BLaER1 (cell line): ENCODE data around the gene MAGI1.

ENCODE experiments used
- H3K27ac ChIP-seq: shearing (Covaris generic); formaldehyde crosslinking; 2 replicates; pipeline ENCODE4 v1.8.1; 2022
- H3K27me3 ChIP-seq: shearing (Covaris generic); formaldehyde crosslinking; 2 replicates; pipeline ENCODE4 v1.8.1; 2022
- H3K36me3 ChIP-seq: shearing (Covaris generic); formaldehyde crosslinking; 2 replicates; pipeline ENCODE4 v1.8.1; 2022
- H3K4me1 ChIP-seq: shearing (Covaris generic); formaldehyde crosslinking; 2 replicates; pipeline ENCODE4 v1.8.1; 2022
- H3K4me2 ChIP-seq: shearing (Covaris generic); formaldehyde crosslinking; 2 replicates; pipeline ENCODE4 v1.8.1; 2022
- H3K4me3 ChIP-seq: shearing (Covaris generic); formaldehyde crosslinking; 2 replicates; pipeline ENCODE4 v1.8.1; 2022
- H3K9ac ChIP-seq: shearing (Covaris generic); formaldehyde crosslinking; 2 replicates; pipeline ENCODE4 v1.8.1; 2022
- H3K9me3 ChIP-seq: shearing (Covaris generic); formaldehyde crosslinking; 2 replicates; pipeline ENCODE4 v1.8.1; 2022
- H4K20me1 ChIP-seq: shearing (Covaris generic); formaldehyde crosslinking; 2 replicates; pipeline ENCODE4 v1.8.1; 2022
- Cebpa-rat ChIP-seq: shearing (Covaris generic); IDR thresholded peaks from 2 replicates; pipeline ENCODE4 v1.8.1; 2022

The MAGI1 gene

DNA sequence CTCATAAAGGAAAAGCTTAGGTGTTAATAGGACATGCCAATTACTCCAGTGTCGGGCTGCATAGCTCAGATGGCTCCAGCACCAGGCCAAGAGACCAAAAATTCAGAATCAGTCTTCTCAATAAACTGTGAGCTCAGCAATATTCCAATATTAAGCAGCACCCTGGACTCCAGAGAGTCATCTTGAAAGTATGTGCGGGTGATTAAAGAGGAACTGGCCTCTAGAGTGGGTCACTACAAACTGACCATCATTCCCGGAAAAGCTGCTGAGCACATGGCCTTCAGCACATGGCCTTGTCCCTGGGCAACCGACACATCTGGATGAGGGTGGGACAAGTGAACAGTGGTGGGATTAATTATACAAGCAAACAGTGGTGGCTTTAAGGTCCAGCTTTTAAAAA is 59.0 kb downstream of the MAGI1 start:
- Histone ChIP-seq H3K4me2 (peak overlapping the region; percentile 74), H3K27ac (peak overlapping the region; percentile 49; the same call in 1 of the 2 replicates)

DNA sequence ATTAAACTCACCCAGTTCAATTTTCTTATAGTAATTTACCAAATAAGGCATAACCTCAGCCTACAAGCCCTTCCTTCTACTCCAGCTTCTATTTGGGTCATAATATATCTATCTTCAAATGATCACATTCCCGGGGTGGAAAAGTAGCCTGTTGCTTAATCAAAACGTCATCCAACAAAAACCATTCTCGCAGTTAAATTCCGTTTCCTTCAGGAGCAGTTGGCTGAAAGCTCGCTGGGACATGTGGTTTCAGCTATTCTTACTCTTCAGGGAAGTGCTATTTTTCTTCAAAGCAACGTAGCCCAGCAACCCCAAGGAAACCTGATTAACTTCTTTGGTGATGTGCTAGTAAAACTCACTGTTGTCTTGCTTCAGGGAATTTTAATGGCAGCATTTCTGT is 59.6 kb downstream of the MAGI1 start:
- H3K4me3 ChIP-seq, result no peak overlapping the region
- peak overlapping the region; percentile 49; the same call in 1 of the 2 replicates for H3K27ac ChIP-seq
- H3K9ac ChIP-seq, result no peak overlapping the region

More for the DNA sequence above, 59.0 kb downstream of the MAGI1 start:
- H3K9ac ChIP-seq, result no peak overlapping the region
- H3K36me3 ChIP-seq, result no peaks in the 10 kb centered on the region; the same call in 1 of the 2 replicates
- H4K20me1 ChIP-seq, result no peaks in the 10 kb centered on the region
- no peaks in the 10 kb centered on the region for H3K27me3 ChIP-seq
- H3K4me1 ChIP-seq, result peaks cover 21% of the 10 kb centered on the region
- no peak for TF ChIP-seq Cebpa-rat
- no peaks in the 10 kb centered on the region for H3K9me3 ChIP-seq
- no peak overlapping the region for H3K4me3 ChIP-seq

DNA sequence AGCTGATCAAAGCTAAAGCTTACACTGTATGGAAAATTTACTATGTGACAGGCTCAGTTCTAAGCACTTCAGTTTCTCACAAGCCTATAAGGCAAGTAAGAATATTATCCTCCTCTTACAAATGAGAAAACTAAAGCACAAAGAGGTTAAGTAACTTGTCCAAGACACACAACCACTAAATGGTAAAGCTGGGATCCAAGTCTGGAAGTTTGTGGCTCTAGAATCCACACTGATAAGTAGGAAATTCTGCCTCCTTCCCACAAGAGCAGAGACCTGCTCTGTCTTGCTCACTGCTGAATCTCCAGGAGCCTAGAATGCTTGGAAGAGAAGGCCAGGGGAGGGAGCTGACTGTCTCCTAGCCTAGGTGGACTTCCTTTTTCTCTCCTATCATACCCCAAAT is 60.6 kb downstream of the MAGI1 start:
- H3K9ac ChIP-seq, result no peak overlapping the region
- H3K27ac ChIP-seq, result no peak overlapping the region
- no peaks in the 10 kb centered on the region for H4K20me1 ChIP-seq
- TF ChIP-seq Cebpa-rat, result no peak
- no peaks in the 10 kb centered on the region for H3K9me3 ChIP-seq
- H3K27me3 ChIP-seq, result no peaks in the 10 kb centered on the region
- H3K4me2 ChIP-seq, result no peak overlapping the region
- H3K4me3 ChIP-seq, result no peak overlapping the region
- H3K4me1 ChIP-seq, result peaks cover 21% of the 10 kb centered on the region
- peaks cover 4% of the 10 kb centered on the region; the same call in 1 of the 2 replicates for H3K36me3 ChIP-seq

More for the DNA sequence above, 59.6 kb downstream of the MAGI1 start:
- H3K36me3 ChIP-seq, result peaks cover 4% of the 10 kb centered on the region; the same call in 1 of the 2 replicates
- H4K20me1 ChIP-seq, result no peaks in the 10 kb centered on the region
- peak overlapping the region; percentile 74 for H3K4me2 ChIP-seq
- peaks cover 21% of the 10 kb centered on the region for H3K4me1 ChIP-seq
- no peaks in the 10 kb centered on the region for H3K9me3 ChIP-seq
- H3K27me3 ChIP-seq, result no peaks in the 10 kb centered on the region
- TF ChIP-seq Cebpa-rat, result no peak

DNA sequence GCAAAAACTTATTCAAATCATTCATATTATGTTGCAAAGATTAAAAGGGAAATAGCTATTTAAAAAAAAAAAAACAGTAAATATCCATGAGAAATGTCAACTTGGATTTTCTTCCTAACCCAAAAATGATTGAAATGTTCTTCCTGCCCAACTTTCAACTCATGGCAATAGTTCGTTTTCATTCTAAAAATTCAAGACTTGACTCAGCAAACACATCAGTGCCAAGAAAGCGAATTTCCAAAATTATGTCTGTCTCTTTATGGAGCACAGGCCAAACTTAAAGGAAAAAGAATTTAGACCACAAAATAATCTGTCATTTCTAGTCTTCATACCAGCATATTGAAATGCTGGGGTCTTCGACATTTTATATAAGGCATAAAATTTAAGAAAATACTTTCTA is 63.7 kb downstream of the MAGI1 start:
- no peaks in the 10 kb centered on the region for H3K9me3 ChIP-seq
- no peaks in the 10 kb centered on the region for H4K20me1 ChIP-seq
- H3K27ac ChIP-seq, result no peak overlapping the region
- H3K9ac ChIP-seq, result no peak overlapping the region
- H3K4me1 ChIP-seq, result peaks cover 17% of the 10 kb centered on the region
- H3K36me3 ChIP-seq, result peaks cover 4% of the 10 kb centered on the region; the same call in 1 of the 2 replicates
- no peak for TF ChIP-seq Cebpa-rat
- H3K27me3 ChIP-seq, result no peaks in the 10 kb centered on the region
- H3K4me3 ChIP-seq, result no peak overlapping the region
- H3K4me2 ChIP-seq, result no peak overlapping the region

DNA sequence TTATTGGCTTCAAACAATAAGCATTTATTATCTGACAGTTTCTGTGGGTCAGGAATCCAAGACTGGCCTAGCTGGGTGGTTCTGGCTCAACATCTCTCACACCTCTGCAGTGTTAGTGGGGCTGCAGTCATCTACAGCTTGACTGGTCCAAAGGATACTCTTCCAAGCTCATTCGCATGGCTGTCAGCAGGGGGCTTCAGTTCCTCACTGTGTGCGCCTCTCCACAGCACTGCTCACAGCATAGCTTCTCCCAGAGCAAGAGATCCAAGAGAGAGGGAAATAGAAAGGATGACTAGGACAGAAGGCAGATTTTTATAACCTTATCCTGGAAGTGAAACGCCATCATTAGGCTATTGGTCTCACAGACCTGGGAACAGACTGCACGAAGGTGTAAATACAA is 64.2 kb downstream of the MAGI1 start:
- Histone ChIP-seq H3K36me3 (peaks cover 4% of the 10 kb centered on the region; the same call in 1 of the 2 replicates), H3K9ac (no peak overlapping the region), H3K9me3 (no peaks in the 10 kb centered on the region), H3K4me3 (no peak overlapping the region), H3K27me3 (no peaks in the 10 kb centered on the region), H3K4me2 (no peak overlapping the region), H3K4me1 (peaks cover 12% of the 10 kb centered on the region), H4K20me1 (no peaks in the 10 kb centered on the region), H3K27ac (no peak overlapping the region)
- TF ChIP-seq Cebpa-rat, result no peak

DNA sequence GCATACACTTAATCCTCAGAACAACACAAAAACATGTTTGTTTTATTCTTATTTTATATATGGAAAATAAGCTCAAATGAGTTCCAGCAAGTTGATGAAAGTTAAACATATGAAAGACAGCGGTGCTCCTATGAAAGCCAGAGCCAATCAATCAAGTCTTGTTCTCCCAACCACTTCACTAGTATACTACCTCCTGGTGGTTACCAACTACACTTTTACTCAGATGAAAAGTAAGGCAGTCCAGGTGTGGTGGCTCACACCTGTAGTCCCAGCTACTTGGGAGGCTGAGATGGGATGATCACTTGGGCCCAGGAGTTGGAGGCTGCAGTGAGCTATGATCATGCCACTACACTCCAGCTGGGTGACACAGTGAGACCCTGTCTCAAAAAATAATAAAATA is 66.0 kb downstream of the MAGI1 start:
- TF ChIP-seq Cebpa-rat, result no peak
- H3K36me3 ChIP-seq, result peaks cover 4% of the 10 kb centered on the region; the same call in 1 of the 2 replicates
- no peak overlapping the region for H3K4me3 ChIP-seq
- H3K9ac ChIP-seq, result no peak overlapping the region
- H3K27ac ChIP-seq, result no peak overlapping the region
- H3K4me1 ChIP-seq, result peaks cover 6% of the 10 kb centered on the region; the same call in 1 of the 2 replicates
- H3K9me3 ChIP-seq, result no peaks in the 10 kb centered on the region
- no peaks in the 10 kb centered on the region for H3K27me3 ChIP-seq
- H4K20me1 ChIP-seq, result no peaks in the 10 kb centered on the region
- no peak overlapping the region for H3K4me2 ChIP-seq

DNA sequence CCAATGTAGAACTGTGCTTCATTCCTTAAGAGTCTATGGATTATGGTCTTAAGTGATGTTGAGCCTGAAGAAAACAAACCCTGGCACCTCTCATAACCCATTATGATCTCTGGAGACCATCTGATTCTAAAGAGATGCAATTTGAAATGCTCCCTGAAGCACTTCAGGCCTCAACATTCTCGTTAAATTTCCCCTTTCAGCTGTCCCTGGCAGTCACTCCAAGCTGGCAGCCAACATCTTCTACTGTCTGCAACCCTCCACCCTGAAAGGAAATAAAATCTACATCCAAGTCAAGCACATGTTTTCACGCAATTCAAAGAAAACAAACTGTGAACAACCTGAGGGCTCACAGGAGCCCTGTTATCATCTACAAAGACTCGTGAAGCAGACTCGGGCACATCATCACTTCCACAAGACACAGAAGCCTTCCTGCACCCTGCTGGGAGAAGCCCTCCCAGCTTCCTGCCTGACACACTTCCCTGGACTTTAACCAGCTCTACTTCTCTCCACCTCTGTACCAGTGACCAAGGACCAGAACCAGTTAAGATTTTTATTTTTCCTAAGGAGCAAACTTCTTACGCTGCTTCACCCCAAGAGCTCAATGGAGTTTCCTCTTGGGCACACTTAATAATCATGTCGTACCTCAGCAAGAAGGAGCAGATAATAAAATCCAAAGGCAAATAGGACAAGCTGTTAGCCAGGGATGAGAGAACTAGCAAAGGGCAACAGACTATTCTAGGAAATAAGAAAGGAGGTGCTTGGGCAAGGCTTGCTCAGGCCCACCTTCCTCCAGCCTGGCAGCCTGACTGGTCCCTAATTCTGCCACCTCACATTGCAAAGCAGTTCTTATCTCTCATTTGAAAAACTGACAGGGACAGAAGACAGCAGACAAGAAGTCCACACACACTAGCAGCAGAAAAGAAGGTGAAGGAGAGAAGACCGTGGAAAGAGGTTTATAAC is 67.1 kb downstream of the MAGI1 start:
- H3K9ac ChIP-seq, result no peak overlapping the region
- H3K9me3 ChIP-seq, result 0 out of 2 replicates have a peak, but pooled peaks cover 5% of the 10 kb centered on the region
- TF ChIP-seq Cebpa-rat, result no peak
- H3K27ac ChIP-seq, result no peak overlapping the region
- H3K4me1 ChIP-seq, result peaks cover 6% of the 10 kb centered on the region; the same call in 1 of the 2 replicates
- peaks cover 4% of the 10 kb centered on the region; the same call in 1 of the 2 replicates for H3K36me3 ChIP-seq
- no peaks in the 10 kb centered on the region for H3K27me3 ChIP-seq
- H4K20me1 ChIP-seq, result no peaks in the 10 kb centered on the region
- no peak overlapping the region for H3K4me2 ChIP-seq
- no peak overlapping the region for H3K4me3 ChIP-seq

DNA sequence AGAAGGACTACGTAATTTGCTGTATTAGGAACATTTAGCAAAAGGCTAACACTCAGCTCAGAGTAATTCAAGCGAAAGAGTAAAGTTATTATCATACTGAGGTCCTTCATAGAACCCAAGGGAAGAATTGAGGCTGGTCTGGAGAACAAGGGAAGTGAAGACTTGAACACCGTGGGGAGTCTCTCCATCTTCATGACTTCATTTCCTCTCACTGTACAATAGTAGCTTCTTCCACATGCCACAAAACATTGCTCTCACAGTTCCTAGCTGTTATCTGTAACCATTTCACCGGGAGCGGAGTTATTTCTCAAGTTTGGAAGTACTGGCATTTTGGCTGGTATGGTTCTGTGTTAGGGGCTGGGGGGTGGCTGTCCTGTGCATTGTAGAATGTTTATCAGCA is 69.7 kb downstream of the MAGI1 start:
- Histone ChIP-seq H3K9ac (no peak overlapping the region), H3K27me3 (no peaks in the 10 kb centered on the region), H3K27ac (no peak overlapping the region), H3K9me3 (0 out of 2 replicates have a peak, but pooled peaks cover 5% of the 10 kb centered on the region), H4K20me1 (no peaks in the 10 kb centered on the region; the same call in 1 of the 2 replicates), H3K4me1 (peaks cover 6% of the 10 kb centered on the region; the same call in 1 of the 2 replicates), H3K4me2 (no peak overlapping the region), H3K36me3 (no peaks in the 10 kb centered on the region), H3K4me3 (no peak overlapping the region)
- no peak for TF ChIP-seq Cebpa-rat

DNA sequence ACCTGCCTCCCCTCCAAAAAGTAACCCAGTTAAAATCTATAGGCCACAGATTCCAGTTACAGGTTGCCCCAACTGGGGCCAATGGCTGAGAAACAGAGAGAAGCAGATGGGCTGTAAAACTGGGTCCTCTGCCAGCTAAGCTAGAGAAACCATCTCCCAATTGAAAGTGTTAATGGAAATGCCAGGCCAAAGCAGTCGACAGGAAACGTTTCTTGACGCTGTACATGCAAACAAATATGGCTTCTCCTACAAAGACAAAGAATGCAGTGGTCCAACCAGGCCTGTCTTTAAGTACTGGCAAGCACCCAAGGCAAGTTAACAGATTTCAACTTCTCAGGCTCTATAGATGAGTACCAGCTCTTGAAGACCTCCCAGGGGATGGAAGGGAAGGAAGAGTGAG is 71.3 kb downstream of the MAGI1 start:
- 0 out of 2 replicates have a peak, but pooled peaks cover 5% of the 10 kb centered on the region for H3K9me3 ChIP-seq
- no peaks in the 10 kb centered on the region for H3K36me3 ChIP-seq
- no peaks in the 10 kb centered on the region; the same call in 1 of the 2 replicates for H4K20me1 ChIP-seq
- H3K9ac ChIP-seq, result no peak overlapping the region
- H3K4me3 ChIP-seq, result no peak overlapping the region
- no peaks in the 10 kb centered on the region for H3K27me3 ChIP-seq
- peaks cover 6% of the 10 kb centered on the region; the same call in 1 of the 2 replicates for H3K4me1 ChIP-seq
- no peak for TF ChIP-seq Cebpa-rat
- H3K27ac ChIP-seq, result no peak overlapping the region
- H3K4me2 ChIP-seq, result no peak overlapping the region

DNA sequence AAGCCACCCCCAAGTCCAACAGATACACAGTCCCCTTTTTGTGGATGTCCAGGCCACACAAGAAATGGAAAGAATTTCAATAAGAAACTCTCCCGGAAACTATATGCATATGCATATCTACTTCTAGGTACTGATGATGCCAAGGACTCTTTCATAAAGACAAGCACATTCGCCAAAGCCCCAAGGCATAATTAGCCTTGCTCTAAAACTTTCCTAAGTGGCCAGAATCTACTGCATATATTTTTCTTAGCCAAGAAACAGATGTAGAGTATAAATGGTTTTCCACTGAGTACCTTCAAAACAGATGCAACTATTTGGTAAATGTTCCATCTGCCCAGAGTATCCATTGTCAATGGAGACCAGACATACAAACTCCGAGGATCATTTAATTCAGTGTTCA is 73.9 kb downstream of the MAGI1 start:
- Histone ChIP-seq H3K36me3 (no peaks in the 10 kb centered on the region), H3K4me2 (no peak overlapping the region), H3K4me1 (peaks cover 6% of the 10 kb centered on the region; the same call in 1 of the 2 replicates), H3K27ac (no peak overlapping the region), H3K9me3 (0 out of 2 replicates have a peak, but pooled peaks cover 5% of the 10 kb centered on the region), H3K27me3 (no peaks in the 10 kb centered on the region), H4K20me1 (no peaks in the 10 kb centered on the region; the same call in 1 of the 2 replicates), H3K9ac (no peak overlapping the region), H3K4me3 (no peak overlapping the region)
- TF ChIP-seq Cebpa-rat, result no peak
